Mesendoderm (in vitro differentiated cells): Measurements from ENCODE around the gene ASS1.

ENCODE experiments used
- DNase-seq: peaks from one replicate; pipeline ENCODE4 v3.0.0; 2013
- H2AK5ac ChIP-seq: 2 replicates; pipeline ENCODE4 v1.6.1; 2013; ENCODE audit warnings: low read length, inconsistent platforms
- H2BK120ac ChIP-seq: 2 replicates; pipeline ENCODE4 v1.6.1; 2013; ENCODE audit warnings: low read depth, mild to moderate bottlenecking, low read length, moderate library complexity, mixed read lengths
- H2BK15ac ChIP-seq: replicated peaks from 2 replicates; pipeline ENCODE4 v1.6.1; 2013; ENCODE audit warnings: low read depth, mild to moderate bottlenecking, moderate library complexity
- H2BK5ac ChIP-seq: 2 replicates; pipeline ENCODE4 v1.6.1; 2013; ENCODE audit warnings: low read length, inconsistent platforms
- H3K18ac ChIP-seq: 2 replicates; pipeline ENCODE4 v1.6.1; 2013; ENCODE audit warnings: mild to moderate bottlenecking, low read length, mixed read lengths
- H3K23ac ChIP-seq: one replicate; pipeline ENCODE4 v1.6.1; 2013; ENCODE audit warnings: low read length
- H3K27ac ChIP-seq: 2 replicates; pipeline ENCODE4 v1.5.1; 2013; ENCODE audit warnings: low read depth, mild to moderate bottlenecking, inconsistent platforms, low read length, moderate library complexity
- H3K27me3 ChIP-seq: 2 replicates; pipeline ENCODE4 v1.6.1; 2013; ENCODE audit warnings: low read length, control low read depth, mild to moderate bottlenecking, inconsistent platforms; ENCODE audit not compliant: insufficient read depth, poor library complexity
- H3K36me3 ChIP-seq: 2 replicates; pipeline ENCODE4 v1.6.1; 2013; ENCODE audit warnings: low read length, inconsistent platforms; ENCODE audit not compliant: control insufficient read depth, insufficient read depth
- H3K4ac ChIP-seq: one replicate; pipeline ENCODE4 v1.6.1; 2013; ENCODE audit warnings: low read depth, mild to moderate bottlenecking, low read length, moderate library complexity
- H3K4me1 ChIP-seq: 2 replicates; pipeline ENCODE4 v1.6.1; 2013; ENCODE audit warnings: low read depth, low read length, inconsistent platforms; ENCODE audit not compliant: control insufficient read depth
- H3K4me2 ChIP-seq: 2 replicates; pipeline ENCODE4 v1.6.1; 2013; ENCODE audit warnings: low read length
- H3K4me3 ChIP-seq: 2 replicates; pipeline ENCODE4 v1.5.1; 2013; ENCODE audit warnings: mild to moderate bottlenecking, low read length
- H3K56ac ChIP-seq: one replicate; pipeline ENCODE4 v1.6.1; 2013; ENCODE audit warnings: low read length
- H3K79me1 ChIP-seq: 2 replicates; pipeline ENCODE4 v1.6.1; 2013; ENCODE audit warnings: low read length, inconsistent platforms
- H3K79me2 ChIP-seq: 2 replicates; pipeline ENCODE4 v1.6.1; 2013; ENCODE audit warnings: mild to moderate bottlenecking, low read length; ENCODE audit not compliant: control insufficient read depth, insufficient read depth
- H3K9ac ChIP-seq: 2 replicates; pipeline ENCODE4 v1.6.1; 2013; ENCODE audit warnings: low read length, inconsistent platforms
- H4K5ac ChIP-seq: one replicate; pipeline ENCODE4 v1.6.1; 2013; ENCODE audit warnings: low read length
- H4K8ac ChIP-seq: one replicate; pipeline ENCODE4 v1.6.1; 2013; ENCODE audit warnings: low read depth, mild to moderate bottlenecking, control low read depth, low read length, moderate library complexity
- WGBS: extraction: QIAGEN DNeasy Blood & Tissue Kit; methylation state at CpG from one replicate; pipeline ENCODE4 v1.1.7; 2013; ENCODE audit warnings: low lambda C conversion rate, missing lambda C conversion rate; ENCODE audit not compliant: insufficient coverage; ENCODE audit errors: extremely low coverage; 5-methylcytosine and 5-hydroxymethylcytosine counted together

ASS1 gene

DNA sequence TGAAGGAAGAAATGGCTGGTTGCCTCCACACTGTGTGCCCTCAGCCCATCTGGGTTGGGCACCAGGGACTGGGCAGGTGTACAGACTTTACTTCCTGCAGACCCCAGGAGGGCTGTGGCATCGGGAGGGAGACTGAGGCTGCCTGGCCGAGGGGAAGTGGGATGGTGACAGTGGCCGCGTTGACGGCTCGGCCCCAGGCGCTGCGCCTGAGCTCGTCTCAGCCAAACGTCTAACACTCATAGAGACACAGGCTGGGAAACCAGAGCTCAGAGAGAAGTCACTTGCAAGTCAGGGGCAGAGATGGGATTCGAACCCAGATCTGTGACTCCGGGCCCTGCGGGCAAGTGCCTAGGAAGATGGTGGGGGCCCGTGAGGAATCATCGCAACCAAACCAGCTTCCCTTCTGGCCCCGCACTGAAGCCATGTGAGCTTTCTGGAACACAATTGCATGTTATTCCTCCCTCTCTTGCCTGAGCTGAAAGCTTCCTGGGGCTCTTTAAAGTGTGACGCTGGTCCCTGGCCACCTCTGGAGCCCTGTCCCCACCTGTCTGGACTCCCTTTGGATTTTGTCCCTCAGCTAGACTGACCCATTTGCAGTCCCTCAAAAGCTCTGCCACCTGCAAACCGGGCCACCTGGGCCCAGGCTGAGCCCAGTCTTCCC is 81.6 kb downstream of the ASS1 start:
- no peak overlapping the region for H2BK5ac ChIP-seq
- no peak overlapping the region for H2AK5ac ChIP-seq
- H3K4ac ChIP-seq, result no peak overlapping the region
- H3K4me3 ChIP-seq, result no peak overlapping the region
- no peak overlapping the region for H4K5ac ChIP-seq
- H3K4me2 ChIP-seq, result no peak overlapping the region
- no peaks in the 10 kb centered on the region for H3K4me1 ChIP-seq
- H4K8ac ChIP-seq, result no peak overlapping the region
- no peaks in the 10 kb centered on the region for H3K36me3 ChIP-seq
- H3K23ac ChIP-seq, result no peak overlapping the region
- no peak overlapping the region for H2BK15ac ChIP-seq
- no peak overlapping the region for H3K18ac ChIP-seq
- no peak overlapping the region for H3K27ac ChIP-seq
- no peaks in the 10 kb centered on the region for H3K79me2 ChIP-seq
- no peak overlapping the region for H3K9ac ChIP-seq
- DNase-seq, result no peak
- no peaks in the 10 kb centered on the region for H3K27me3 ChIP-seq
- WGBS, result no CpG with 5 or more reads among the region's 18 CpGs
- H3K79me1 ChIP-seq, result no peaks in the 10 kb centered on the region
- no peak overlapping the region for H2BK120ac ChIP-seq
- no peak overlapping the region for H3K56ac ChIP-seq

DNA sequence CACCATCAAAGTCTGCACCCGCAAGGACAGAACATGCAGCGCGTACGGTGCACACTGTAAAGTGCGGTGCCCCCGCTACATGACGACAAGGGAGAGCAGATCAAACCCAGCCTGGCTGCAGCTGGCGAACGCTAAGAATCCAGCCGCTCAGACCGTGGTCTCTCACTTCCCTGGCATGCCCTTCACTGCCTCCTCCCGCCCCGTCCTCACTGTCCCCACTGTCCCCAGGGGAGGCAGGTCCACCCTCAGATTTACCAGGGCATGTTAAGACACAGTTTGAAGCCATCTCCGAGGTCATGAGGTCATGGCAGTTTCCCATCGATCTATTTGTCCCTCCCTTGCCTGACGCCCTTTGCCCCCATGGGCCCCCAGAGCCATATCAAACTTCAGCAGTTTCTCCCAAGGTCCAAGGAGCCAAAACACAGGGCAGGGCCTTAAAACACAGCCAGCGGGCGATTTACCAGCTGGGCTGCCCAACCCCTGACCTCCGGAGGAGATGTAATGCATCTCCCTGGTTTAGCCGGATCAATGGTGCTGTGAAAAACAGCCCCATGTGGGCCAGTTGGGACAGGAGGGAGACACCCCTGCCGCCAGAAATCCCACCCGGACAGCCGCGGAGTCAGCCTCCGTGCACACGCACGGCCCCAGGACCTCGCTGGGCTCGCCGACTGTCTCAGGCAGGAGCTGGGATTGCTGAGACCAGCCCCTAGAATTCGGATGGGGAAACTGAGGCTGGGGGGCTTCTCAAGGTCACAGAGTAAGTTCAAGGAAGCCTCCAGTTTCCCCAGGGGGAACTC is 82.3 kb downstream of the ASS1 start:
- no CpG with 5 or more reads among the region's 31 CpGs for WGBS
- Histone ChIP-seq H3K4me3 (no peak overlapping the region), H3K4me2 (no peak overlapping the region), H3K18ac (no peak overlapping the region), H3K9ac (no peak overlapping the region), H3K27ac (no peak overlapping the region), H3K56ac (no peak overlapping the region), H3K4me1 (no peaks in the 10 kb centered on the region), H2BK120ac (no peak overlapping the region), H4K8ac (no peak overlapping the region), H3K23ac (no peak overlapping the region), H3K4ac (no peak overlapping the region), H3K79me1 (no peaks in the 10 kb centered on the region), H2BK15ac (no peak overlapping the region), H3K36me3 (no peaks in the 10 kb centered on the region), H3K79me2 (no peaks in the 10 kb centered on the region), H2AK5ac (no peak overlapping the region), H2BK5ac (no peak overlapping the region), H3K27me3 (no peaks in the 10 kb centered on the region), H4K5ac (no peak overlapping the region)
- no peak for DNase-seq

DNA sequence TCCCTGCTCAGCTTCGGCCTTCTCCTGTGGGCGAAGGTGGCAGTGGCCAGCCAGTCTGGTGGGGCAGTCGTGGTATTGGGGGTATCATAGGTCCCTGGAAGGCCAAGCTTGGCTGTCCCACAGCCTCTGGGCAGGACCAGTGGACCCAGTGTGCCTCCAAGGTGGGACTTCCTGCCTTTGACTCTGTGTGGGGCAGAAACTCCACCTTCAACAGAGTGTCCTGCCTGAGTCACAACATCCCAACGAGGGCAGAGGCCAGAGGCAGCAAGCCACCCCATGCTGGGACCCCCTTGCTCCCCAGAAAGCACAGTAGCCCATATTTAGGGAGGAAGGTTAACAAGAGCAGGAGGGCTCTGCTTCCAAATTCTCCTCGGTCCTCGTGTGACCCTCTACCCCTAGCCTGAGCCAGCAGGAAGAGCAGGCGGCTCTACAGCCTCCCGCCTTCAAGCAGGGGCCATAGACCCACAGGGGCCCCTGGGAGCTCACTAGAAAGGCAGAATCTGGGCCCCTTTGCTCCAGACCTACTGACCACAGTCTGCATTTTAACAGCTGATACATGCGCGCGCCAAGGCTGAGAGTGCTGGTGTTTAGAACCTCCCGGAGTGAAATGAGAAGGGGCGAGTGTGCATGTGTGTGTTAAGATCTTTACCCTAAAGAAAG is 83.0 kb downstream of the ASS1 start:
- Histone ChIP-seq H3K27ac (no peak overlapping the region), H3K79me2 (no peaks in the 10 kb centered on the region), H3K56ac (no peak overlapping the region), H3K27me3 (no peaks in the 10 kb centered on the region), H3K4ac (no peak overlapping the region), H2BK5ac (no peak overlapping the region), H4K5ac (no peak overlapping the region), H3K4me2 (no peak overlapping the region), H3K23ac (no peak overlapping the region), H3K79me1 (no peaks in the 10 kb centered on the region), H3K9ac (no peak overlapping the region), H2BK120ac (no peak overlapping the region), H3K36me3 (no peaks in the 10 kb centered on the region), H2AK5ac (no peak overlapping the region), H3K18ac (no peak overlapping the region), H2BK15ac (no peak overlapping the region), H3K4me1 (no peaks in the 10 kb centered on the region), H4K8ac (no peak overlapping the region), H3K4me3 (no peak overlapping the region)
- no peak for DNase-seq
- no CpG with 5 or more reads among the region's 13 CpGs for WGBS

DNA sequence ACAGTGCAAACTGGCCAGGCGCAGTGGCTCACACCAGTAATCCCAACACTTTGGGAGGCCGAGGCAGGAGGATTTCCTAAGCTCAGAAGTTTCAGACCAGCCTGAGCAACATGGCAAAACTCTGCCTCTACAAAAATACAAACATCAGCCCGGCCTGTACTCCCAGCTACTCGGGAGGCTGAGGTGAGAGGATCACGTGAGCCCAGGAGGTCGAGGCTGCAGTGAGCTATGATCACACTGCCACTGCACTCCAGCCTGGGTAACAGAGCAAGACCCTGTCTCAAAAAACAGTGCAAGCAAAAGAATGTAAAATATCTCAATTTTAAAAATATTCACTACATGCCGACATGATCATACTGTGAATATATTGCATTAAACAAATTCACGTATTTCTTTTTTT is 83.9 kb downstream of the ASS1 start:
- Histone ChIP-seq H4K8ac (no peak overlapping the region), H2AK5ac (no peak overlapping the region), H3K27me3 (no peaks in the 10 kb centered on the region), H3K79me2 (no peaks in the 10 kb centered on the region), H2BK15ac (no peak overlapping the region), H3K4me1 (no peaks in the 10 kb centered on the region), H3K9ac (no peak overlapping the region), H2BK5ac (no peak overlapping the region), H3K4ac (no peak overlapping the region), H3K23ac (no peak overlapping the region), H3K56ac (no peak overlapping the region), H4K5ac (no peak overlapping the region), H2BK120ac (no peak overlapping the region), H3K18ac (no peak overlapping the region), H3K27ac (no peak overlapping the region), H3K79me1 (no peaks in the 10 kb centered on the region), H3K36me3 (no peaks in the 10 kb centered on the region), H3K4me3 (no peak overlapping the region), H3K4me2 (no peak overlapping the region)
- WGBS, result 100% methylated on average over 2 of the region's 8 CpGs
- no peak for DNase-seq

DNA sequence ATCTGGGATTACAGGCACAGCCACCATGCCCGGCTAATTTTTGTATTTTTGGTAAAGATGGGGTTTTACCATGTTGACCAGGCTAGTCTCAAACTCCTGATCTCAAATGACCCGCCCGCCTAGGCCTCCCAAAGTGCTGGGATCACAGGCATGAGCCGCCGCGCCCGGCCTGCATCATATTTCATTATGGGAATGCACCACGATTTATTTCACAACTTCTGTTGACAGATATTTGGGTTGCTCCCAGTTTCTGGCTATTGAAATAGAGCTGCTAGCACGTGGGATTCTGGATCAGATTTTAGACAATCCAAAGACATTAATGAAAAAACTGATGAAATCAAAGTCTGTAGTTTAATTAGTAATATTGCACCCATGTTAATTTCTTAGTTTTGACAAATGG is 86.2 kb downstream of the ASS1 start:
- Histone ChIP-seq H3K4me3 (no peak overlapping the region), H3K4me2 (no peak overlapping the region), H3K79me1 (no peaks in the 10 kb centered on the region), H3K4ac (no peak overlapping the region), H3K56ac (no peak overlapping the region), H2AK5ac (no peak overlapping the region), H4K8ac (no peak overlapping the region), H3K23ac (no peak overlapping the region), H4K5ac (no peak overlapping the region), H2BK5ac (no peak overlapping the region), H3K27me3 (no peaks in the 10 kb centered on the region), H3K36me3 (no peaks in the 10 kb centered on the region), H3K4me1 (no peaks in the 10 kb centered on the region), H2BK15ac (no peak overlapping the region), H3K9ac (no peak overlapping the region), H2BK120ac (no peak overlapping the region), H3K79me2 (no peaks in the 10 kb centered on the region), H3K18ac (no peak overlapping the region), H3K27ac (no peak overlapping the region)
- no CpG with 5 or more reads among the region's 9 CpGs for WGBS
- no peak for DNase-seq
